A673 (cell line): ENCODE data around the gene SLPI.

Source experiments
- EZH2 ChIP-seq: fragments of 200-600 bp; sonication (generic); IDR thresholded peaks from 2 replicates; pipeline ENCODE4 v1.6.1; 2017; ENCODE audit warnings: borderline replicate concordance, low read depth, mild to moderate bottlenecking, mixed read lengths, antibody characterized with exemption, low read length; ENCODE audit not compliant: poor library complexity, severe bottlenecking
- TF ChIP-seq, protein P1 (sequence below): fragments of 300-800, 200-600 bp; sonication (generic); conservative IDR thresholded peaks from 2 replicates; pipeline ENCODE4 v1.5.1; 2017; ENCODE audit warnings: low read depth, mild to moderate bottlenecking, antibody characterized with exemption, low read length, moderate library complexity, mixed read lengths

DNA sequence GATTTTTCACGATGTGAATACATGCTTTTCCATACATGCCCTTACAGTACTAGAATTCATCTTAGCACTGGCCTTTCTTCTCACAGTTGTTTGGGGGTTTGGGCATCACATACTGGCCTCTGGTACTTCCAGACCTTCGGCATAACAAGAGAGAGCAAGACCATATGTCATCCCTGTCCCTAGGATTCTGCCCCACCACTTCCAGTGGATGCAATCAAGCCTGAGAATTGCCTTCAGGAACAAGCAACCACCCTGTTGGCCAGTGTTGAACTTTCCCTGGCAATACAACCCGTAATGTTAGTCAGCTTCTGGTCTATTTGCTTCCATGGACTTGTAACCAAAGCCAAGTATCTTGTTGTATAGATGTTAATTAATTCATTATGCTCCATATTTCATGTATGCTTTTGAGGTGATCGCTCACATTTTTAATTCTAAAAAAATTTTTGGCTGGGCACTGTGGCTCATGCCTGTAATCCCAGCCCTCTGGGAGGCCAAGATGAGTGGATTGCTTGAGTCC is 15.4 kb upstream of the SLPI start:
- TF ChIP-seq, protein P1, sequence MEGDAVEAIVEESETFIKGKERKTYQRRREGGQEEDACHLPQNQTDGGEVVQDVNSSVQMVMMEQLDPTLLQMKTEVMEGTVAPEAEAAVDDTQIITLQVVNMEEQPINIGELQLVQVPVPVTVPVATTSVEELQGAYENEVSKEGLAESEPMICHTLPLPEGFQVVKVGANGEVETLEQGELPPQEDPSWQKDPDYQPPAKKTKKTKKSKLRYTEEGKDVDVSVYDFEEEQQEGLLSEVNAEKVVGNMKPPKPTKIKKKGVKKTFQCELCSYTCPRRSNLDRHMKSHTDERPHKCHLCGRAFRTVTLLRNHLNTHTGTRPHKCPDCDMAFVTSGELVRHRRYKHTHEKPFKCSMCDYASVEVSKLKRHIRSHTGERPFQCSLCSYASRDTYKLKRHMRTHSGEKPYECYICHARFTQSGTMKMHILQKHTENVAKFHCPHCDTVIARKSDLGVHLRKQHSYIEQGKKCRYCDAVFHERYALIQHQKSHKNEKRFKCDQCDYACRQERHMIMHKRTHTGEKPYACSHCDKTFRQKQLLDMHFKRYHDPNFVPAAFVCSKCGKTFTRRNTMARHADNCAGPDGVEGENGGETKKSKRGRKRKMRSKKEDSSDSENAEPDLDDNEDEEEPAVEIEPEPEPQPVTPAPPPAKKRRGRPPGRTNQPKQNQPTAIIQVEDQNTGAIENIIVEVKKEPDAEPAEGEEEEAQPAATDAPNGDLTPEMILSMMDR: no peak
- no peak for TF ChIP-seq EZH2
